Upper lobe of left lung (tissue), 6 donors: Measurements from ENCODE around the gene FAM222A. TPM values are rescaled to one million over a fixed set of nuclear protein-coding genes. Genes with fewer than 3 reads are reported as not detected.

Source experiments
- ATAC-seq, 2 donors: fragments of 200-7000 bp; cut with Tn5 transposase; one replicate each; pipeline ENCODE4 v1.9.1; 2022; ENCODE audit warnings: mild to moderate bottlenecking in 2 of 2, moderate library complexity in 2 of 2; ENCODE audit not compliant: low FRiP score in 2 of 2
- DNase-seq, 2 donors: peaks; one replicate each; pipeline ENCODE4 v3.0.0-alpha.2; 2019 to 2020
- H3K27ac ChIP-seq, 4 donors: fragments of 200-600 bp; sonication (generic); one replicate each; pipeline ENCODE4 v1.5.1; 2016 to 2019
- H3K27me3 ChIP-seq, 4 donors: fragments of 200-600 bp; sonication (generic); one replicate each; pipeline ENCODE4 v1.5.1; 2017 to 2019
- H3K36me3 ChIP-seq, 4 donors: fragments of 200-600 bp; sonication (generic); one replicate each; pipeline ENCODE4 v1.5.1; 2016 to 2019
- H3K4me1 ChIP-seq, 4 donors: fragments of 200-600 bp; sonication (generic); one replicate each; pipeline ENCODE4 v1.5.1; 2018 to 2019
- H3K4me3 ChIP-seq, 4 donors: fragments of 200-600 bp; sonication (generic); one replicate each; pipeline ENCODE4 v1.5.1; 2017 to 2019; ENCODE audit warnings: mild to moderate bottlenecking in 2 of 4, moderate library complexity in 1 of 4
- H3K9me3 ChIP-seq, 4 donors: fragments of 200-600 bp; sonication (generic); one replicate each; pipeline ENCODE4 v1.5.1; 2018 to 2019
- EP300 ChIP-seq, 4 donors: sonication (generic); formaldehyde crosslinking; IDR thresholded peaks; one replicate each; pipeline ENCODE4 v1.5.1; 2017; ENCODE audit warnings: antibody characterized with exemption in 4 of 4, control low read depth in 2 of 4
- POLR2A ChIP-seq, 4 donors: fragments of 450-650 bp; IDR thresholded peaks; one replicate each; pipeline ENCODE4 v1.5.1; 2016 to 2017; ENCODE audit warnings: antibody characterized with exemption in 4 of 4, mild to moderate bottlenecking in 2 of 4
- POLR2AphosphoS5 ChIP-seq, 2 donors: sonication (generic); formaldehyde crosslinking; IDR thresholded peaks; one replicate each; pipeline ENCODE4 v1.5.1; 2017; ENCODE audit warnings: antibody characterized with exemption in 2 of 2
- WGBS, 2 donors: methylation state at CpG; one replicate each; pipeline ENCODE4 v1.1.5; 2017 to 2018; 5-methylcytosine and 5-hydroxymethylcytosine counted together
- total RNA-seq, 6 donors: library from RNA; depleted of rRNA in 4 of 6; stranded (reverse); fragments of >200 nt in 4 of 6; gene quantifications; one replicate each; pipeline versions ENCODE4 v1.1.0 to v1.2.1, GENCODE V29; 2016 to 2021
- TF ChIP-seq, protein P1 (sequence below), 6 experiments: fragments of 450-650 bp in 4 of 6; fragments of 200-600 bp in 2 of 6; sonication (generic) in 2 of 6; IDR thresholded peaks; one replicate each; pipeline ENCODE4 v1.5.1; 2016 to 2019; ENCODE audit warnings: antibody characterized with exemption in 6 of 6
- donor health status: DM: no; HTN: no; CAD: no; lungs with moderate emphysema.
- donor health status: DM: no; HTN: yes; CAD: no; lungs with severe emphysema.

The FAM222A gene
- total RNA-seq, 6 donors from 2014 or later = 1.0 to 7.3 (median 3.7) TPM

DNA sequence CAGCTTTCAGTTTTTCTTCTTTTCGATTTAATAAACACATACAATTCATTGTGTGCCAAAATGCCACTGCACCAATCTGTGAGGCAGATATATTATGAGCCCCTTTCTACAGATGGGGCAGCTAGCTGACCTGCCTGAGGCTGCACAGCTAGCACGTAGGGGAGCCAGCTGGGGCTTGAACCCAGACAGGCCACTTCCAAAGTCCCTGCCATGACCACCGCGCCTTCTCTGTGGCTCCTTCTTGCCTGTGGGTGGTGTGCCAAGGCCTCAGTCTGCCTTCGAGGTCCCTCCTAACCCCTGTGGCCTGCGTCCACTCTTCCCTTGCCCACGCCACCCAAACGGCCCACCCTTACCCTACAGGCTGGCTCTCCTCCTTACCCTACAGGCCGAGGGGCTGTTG lies 16.2 kb downstream of the FAM222A start:
- Histone ChIP-seq H3K4me1 (peaks cover 2 to 7% (median 5%) of the 10 kb centered on the region in 4 donors), H3K4me3 (no peak overlapping the region)
- 83 to 85% methylated on average over 9 of the region's 9 CpGs for WGBS, 2 donors

DNA sequence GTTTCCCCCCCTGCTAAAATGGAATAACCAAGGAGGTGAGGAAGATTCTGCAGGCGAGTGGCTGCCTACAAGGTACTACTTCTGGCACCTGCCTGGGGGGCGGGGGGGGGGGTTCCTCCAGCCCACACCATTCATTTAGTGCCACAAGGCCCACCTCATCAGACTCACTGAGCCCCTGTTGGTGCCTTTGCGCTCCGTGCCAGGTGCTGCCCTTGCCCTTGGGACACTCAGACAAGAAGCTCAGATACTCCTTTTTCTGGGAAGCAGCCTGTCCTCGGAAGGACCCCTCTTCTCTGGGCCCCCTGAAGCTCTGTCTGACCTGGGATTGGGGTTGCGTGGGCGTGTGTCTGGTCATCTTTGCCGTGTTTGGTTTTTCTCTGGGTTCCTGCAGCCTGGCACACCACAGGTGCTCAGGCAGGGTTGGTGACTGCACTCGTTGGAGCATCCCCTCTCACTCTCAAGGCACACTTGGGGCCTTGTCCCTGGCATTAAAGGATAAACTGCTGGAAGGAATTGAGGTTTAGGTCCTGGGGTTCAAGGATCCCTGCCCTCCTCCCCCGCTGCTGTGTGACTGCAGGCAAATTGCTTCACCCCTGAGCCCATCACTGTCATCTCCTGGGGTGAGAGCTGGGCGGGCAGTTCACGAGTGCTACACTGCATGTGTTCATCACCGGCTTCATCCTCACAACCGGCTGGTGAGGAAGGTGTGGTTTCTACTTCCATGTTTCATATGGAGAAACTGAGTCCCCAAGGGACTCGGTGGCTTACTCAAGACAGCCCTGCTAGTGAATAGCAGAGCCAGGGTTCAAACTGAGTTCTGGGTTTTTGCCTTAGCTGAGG lies 16.9 kb downstream of the FAM222A start:
- WGBS, 2 donors = 89 to 95% methylated on average over 7 to 15 of the region's 15 CpGs
- H3K27me3 ChIP-seq = no peaks in the 10 kb centered on the region
- H3K36me3 ChIP-seq = no peaks in the 10 kb centered on the region
- no peak overlapping the region for H3K27ac ChIP-seq
- TF ChIP-seq EP300 (IDR thresholded peaks at IDR 0.05) = no peak
- no peaks in the 10 kb centered on the region for H3K9me3 ChIP-seq
- H3K4me3 ChIP-seq = no peak overlapping the region
- DNase-seq (no peak), ATAC-seq (no peak)
- peaks cover 0 to 3% (median 0%) of the 10 kb centered on the region in 4 donors for H3K4me1 ChIP-seq

More for the DNA sequence above, 16.2 kb downstream of the FAM222A start:
- Histone ChIP-seq H3K9me3 (no peaks in the 10 kb centered on the region), H3K27me3 (no peaks in the 10 kb centered on the region), H3K27ac (no peak overlapping the region), H3K36me3 (no peaks in the 10 kb centered on the region)
- DNase-seq (no peak), ATAC-seq (no peak)
- no peak for TF ChIP-seq EP300 (IDR thresholded peaks at IDR 0.05)
- TF ChIP-seq POLR2AphosphoS5 (IDR thresholded peaks at IDR 0.05) = no peak
- TF ChIP-seq, protein P1, sequence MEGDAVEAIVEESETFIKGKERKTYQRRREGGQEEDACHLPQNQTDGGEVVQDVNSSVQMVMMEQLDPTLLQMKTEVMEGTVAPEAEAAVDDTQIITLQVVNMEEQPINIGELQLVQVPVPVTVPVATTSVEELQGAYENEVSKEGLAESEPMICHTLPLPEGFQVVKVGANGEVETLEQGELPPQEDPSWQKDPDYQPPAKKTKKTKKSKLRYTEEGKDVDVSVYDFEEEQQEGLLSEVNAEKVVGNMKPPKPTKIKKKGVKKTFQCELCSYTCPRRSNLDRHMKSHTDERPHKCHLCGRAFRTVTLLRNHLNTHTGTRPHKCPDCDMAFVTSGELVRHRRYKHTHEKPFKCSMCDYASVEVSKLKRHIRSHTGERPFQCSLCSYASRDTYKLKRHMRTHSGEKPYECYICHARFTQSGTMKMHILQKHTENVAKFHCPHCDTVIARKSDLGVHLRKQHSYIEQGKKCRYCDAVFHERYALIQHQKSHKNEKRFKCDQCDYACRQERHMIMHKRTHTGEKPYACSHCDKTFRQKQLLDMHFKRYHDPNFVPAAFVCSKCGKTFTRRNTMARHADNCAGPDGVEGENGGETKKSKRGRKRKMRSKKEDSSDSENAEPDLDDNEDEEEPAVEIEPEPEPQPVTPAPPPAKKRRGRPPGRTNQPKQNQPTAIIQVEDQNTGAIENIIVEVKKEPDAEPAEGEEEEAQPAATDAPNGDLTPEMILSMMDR (IDR thresholded peaks at IDR 0.05) = no peak
- no peak for TF ChIP-seq POLR2A (IDR thresholded peaks at IDR 0.05)

DNA sequence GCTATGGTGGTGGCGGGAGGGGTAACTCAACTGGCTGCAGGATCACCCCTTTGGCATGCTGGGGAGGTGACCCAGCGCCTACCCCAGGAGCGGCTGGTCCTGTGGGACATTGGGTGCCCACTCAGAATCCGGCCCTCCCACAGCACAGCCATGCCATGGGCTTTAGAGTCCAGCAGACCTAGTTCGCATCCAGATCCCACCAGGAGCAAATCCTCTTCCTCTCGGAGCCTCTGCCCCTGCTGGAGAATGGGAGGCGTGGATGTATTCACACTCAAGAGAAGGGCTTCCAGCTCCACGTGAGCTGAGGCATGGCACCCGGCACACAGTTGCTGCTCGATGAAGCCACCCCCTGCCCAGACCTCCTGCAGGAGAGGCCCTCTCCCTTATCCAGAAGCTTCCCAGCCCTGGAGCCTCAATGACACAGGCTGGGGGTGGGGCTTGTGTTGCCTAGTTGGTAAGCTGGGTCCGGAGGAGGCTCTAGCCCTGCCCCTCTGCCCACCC lies 17.7 kb downstream of the FAM222A start:
- Histone ChIP-seq H3K36me3 (no peaks in the 10 kb centered on the region), H3K27me3 (no peaks in the 10 kb centered on the region), H3K9me3 (no peaks in the 10 kb centered on the region), H3K4me1 (peaks cover 0 to 1% (median 0%) of the 10 kb centered on the region in 4 donors), H3K4me3 (no peak overlapping the region), H3K27ac (no peak overlapping the region)
- no peak for DNase-seq
- WGBS, 2 donors = 90 to 98% methylated on average over 7 to 11 of the region's 11 CpGs
- ATAC-seq = no peak
- TF ChIP-seq EP300 (IDR thresholded peaks at IDR 0.05) (no peak), POLR2A (IDR thresholded peaks at IDR 0.05) (no peak), POLR2AphosphoS5 (IDR thresholded peaks at IDR 0.05) (no peak)
- TF ChIP-seq, protein P1 (IDR thresholded peaks at IDR 0.05) = no peak

DNA sequence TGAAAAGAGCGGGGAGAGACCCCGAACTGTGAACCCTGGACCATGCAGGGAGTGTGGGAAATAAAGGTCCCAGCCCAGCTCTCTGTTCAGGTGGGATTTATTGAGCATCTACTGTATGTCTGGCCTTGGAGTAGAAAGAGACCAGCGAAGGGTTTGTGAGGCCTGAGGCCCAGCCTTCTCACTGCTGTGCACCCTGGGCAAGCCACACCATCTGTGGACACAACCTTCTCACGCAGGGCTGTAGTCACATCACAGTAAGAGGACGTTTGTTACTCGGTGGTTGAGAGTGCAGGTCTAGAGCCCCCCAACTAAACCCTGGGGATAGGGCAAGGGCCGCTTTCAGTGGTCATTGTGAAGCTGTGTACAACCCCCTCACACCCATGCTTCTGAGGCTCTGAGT lies 18.2 kb downstream of the FAM222A start:
- peaks cover 0 to 5% (median 0%) of the 10 kb centered on the region in 4 donors for H3K27me3 ChIP-seq
- DNase-seq = no peak
- no peaks in the 10 kb centered on the region for H3K9me3 ChIP-seq
- no peak overlapping the region for H3K4me3 ChIP-seq
- TF ChIP-seq, protein P1 (IDR thresholded peaks at IDR 0.05) = no peak
- no peak for TF ChIP-seq POLR2AphosphoS5 (IDR thresholded peaks at IDR 0.05)
- TF ChIP-seq POLR2A (IDR thresholded peaks at IDR 0.05) = no peak
- TF ChIP-seq EP300 (IDR thresholded peaks at IDR 0.05) = no peak
- ATAC-seq = no peak
- H3K27ac ChIP-seq = no peak overlapping the region
- peaks cover 0 to 2% (median 0%) of the 10 kb centered on the region in 4 donors for H3K4me1 ChIP-seq
- 90 to 96% methylated on average over 7 of the region's 7 CpGs for WGBS, 2 donors
- H3K36me3 ChIP-seq = no peaks in the 10 kb centered on the region

DNA sequence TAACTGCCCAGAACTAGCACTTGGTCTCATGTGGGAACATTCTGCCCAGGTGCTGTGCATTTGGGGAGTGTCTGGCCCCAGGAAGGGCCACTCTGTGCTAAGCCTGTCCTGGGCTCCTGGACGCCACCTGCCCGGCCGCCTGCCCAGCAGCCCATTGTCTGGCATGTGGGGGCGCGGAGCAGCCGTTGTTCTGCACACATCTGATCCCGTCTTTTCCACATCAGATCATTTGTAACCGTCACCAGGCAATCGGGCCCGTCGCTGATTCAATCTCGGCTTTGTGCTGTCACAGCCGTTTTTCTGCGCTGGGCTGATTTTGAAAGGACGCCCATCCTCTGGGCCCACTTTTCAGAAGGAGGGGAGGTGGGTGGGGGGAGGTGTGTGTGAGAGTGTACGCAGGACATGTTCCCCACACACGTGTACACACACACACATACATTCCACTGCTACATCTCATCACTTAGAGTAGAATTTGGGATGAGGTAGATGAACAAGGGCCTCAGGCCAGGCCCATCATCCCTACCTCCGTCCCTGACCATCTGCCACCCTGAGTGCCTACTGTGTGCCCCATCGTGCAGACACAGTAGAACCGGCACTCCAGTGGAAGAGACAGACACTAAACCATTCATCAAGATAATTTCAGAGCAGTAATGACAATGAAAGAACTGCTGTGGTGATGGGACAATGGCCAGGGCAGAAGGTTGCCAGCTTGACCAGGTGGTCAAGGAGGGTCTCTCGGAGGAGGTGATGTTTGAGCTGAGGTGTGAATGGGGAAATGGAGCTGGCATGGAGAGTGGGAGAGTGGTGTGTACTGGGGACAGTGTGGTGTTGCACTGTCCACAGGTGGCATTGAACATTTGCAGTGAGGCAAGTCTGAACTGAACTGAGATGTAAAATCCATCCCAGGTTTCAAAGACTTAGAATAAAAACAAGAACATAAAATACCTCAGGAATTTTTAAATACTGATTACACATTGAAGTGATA lies 19.0 kb downstream of the FAM222A start:
- 79 to 86% methylated on average over 18 to 21 of the region's 21 CpGs for WGBS, 2 donors

More for the DNA sequence above, 19.0 kb downstream of the FAM222A start:
- TF ChIP-seq POLR2AphosphoS5 (IDR thresholded peaks at IDR 0.05) (no peak), EP300 (IDR thresholded peaks at IDR 0.05) (no peak), POLR2A (IDR thresholded peaks at IDR 0.05) (no peak)
- TF ChIP-seq, protein P1 (IDR thresholded peaks at IDR 0.05) = no peak
- peaks cover 0 to 6% (median 0%) of the 10 kb centered on the region in 4 donors for H3K27me3 ChIP-seq
- DNase-seq (peak in 1 of 2 donors; percentile 9), ATAC-seq (no peak)
- H3K36me3 ChIP-seq = no peaks in the 10 kb centered on the region
- H3K4me3 ChIP-seq = no peak overlapping the region
- peaks cover 0 to 3% (median 0%) of the 10 kb centered on the region in 4 donors for H3K4me1 ChIP-seq
- H3K27ac ChIP-seq = no peak overlapping the region
- no peaks in the 10 kb centered on the region for H3K9me3 ChIP-seq
